Measurements from ENCODE around the gene KDM5B.

DNA sequence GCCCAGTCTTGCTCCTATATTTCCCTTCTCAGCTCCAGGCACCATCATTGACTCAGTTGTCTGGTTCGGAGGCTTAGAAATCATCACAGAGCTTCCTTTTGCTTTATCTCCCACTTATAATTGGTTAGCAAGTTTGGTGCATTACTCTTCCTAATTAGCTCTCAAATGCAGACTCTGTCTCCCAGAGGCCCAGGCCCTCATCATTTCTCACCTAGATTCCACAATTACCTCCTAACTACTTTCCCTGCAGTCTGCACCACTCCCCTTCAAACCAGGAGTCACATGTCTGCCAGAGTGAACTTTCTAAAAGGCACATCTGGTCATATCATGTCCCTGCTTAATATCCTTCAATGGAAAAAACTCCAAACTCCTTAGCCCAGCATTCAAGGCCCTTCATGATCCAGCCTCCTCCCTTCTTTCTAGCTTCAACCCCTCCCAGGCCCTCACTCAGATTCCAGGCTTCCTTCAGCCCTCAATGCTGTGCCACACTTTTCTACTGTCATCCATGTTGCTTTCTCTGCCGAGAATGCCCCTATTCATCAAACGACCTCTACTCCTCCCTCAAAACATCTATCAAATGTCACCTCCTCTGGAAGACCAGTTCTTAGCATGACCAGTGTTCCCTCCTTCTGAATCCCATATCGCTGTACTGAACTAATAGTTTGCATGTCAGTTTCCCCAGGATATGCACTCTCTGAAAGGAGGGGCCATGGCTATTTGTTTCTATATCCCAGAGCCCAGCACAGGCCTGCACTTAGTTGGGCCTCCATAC is 128.6 kb downstream of the KDM5B start:
- TF ChIP-seq, protein P1, sequence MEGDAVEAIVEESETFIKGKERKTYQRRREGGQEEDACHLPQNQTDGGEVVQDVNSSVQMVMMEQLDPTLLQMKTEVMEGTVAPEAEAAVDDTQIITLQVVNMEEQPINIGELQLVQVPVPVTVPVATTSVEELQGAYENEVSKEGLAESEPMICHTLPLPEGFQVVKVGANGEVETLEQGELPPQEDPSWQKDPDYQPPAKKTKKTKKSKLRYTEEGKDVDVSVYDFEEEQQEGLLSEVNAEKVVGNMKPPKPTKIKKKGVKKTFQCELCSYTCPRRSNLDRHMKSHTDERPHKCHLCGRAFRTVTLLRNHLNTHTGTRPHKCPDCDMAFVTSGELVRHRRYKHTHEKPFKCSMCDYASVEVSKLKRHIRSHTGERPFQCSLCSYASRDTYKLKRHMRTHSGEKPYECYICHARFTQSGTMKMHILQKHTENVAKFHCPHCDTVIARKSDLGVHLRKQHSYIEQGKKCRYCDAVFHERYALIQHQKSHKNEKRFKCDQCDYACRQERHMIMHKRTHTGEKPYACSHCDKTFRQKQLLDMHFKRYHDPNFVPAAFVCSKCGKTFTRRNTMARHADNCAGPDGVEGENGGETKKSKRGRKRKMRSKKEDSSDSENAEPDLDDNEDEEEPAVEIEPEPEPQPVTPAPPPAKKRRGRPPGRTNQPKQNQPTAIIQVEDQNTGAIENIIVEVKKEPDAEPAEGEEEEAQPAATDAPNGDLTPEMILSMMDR (IDR thresholded peaks at IDR 0.05): no peak
- TF ChIP-seq POLR2A (IDR thresholded peaks at IDR 0.05): no peak
